Gastroesophageal sphincter (tissue), 4 donors: ENCODE measurements around the gene PPP1R7. TPM values are rescaled to one million over a fixed set of nuclear protein-coding genes. Genes with fewer than 3 reads are reported as not detected.

Source experiments
- ATAC-seq: fragments of 150-250 bp; one replicate; pipeline ENCODE4 v1.9.1; 2016; ENCODE audit warnings: mild to moderate bottlenecking, moderate library complexity
- H3K27ac ChIP-seq, 4 donors: fragments of 200-600 bp; sonication (generic) in 3 of 4; 1 replicate in 3 of 4; 2 replicates in 1 of 4; pipeline ENCODE4 v1.5.1; 2016 to 2019
- H3K27me3 ChIP-seq: fragments of 200-600 bp; sonication (generic); one replicate; pipeline ENCODE4 v1.5.1; 2019
- H3K36me3 ChIP-seq, 2 donors: fragments of 200-600 bp; sonication (generic); one replicate each; pipeline ENCODE4 v1.5.1; 2019; ENCODE audit warnings: control low read depth in 1 of 2
- H3K4me1 ChIP-seq, 3 donors: fragments of 200-600 bp; sonication (generic); 1 replicate in 2 of 3; 2 replicates in 1 of 3; pipeline ENCODE4 v1.5.1; 2016 to 2019; ENCODE audit warnings: control low read depth in 2 of 3
- H3K4me3 ChIP-seq, 2 donors: fragments of 200-600 bp; sonication (generic); one replicate each; pipeline ENCODE4 v1.5.1; 2019; ENCODE audit warnings: mild to moderate bottlenecking in 1 of 2, moderate library complexity in 1 of 2
- H3K9me3 ChIP-seq, 3 donors: fragments of 200-600 bp; sonication (generic); one replicate each; pipeline ENCODE4 v1.5.1; 2017 to 2019; ENCODE audit warnings: control low read depth in 2 of 3
- EP300 ChIP-seq: sonication (generic); formaldehyde crosslinking; IDR thresholded peaks from one replicate; pipeline ENCODE4 v1.6.1; 2017; ENCODE audit warnings: antibody characterized with exemption, mild to moderate bottlenecking
- POLR2A ChIP-seq, 2 donors: fragments of 450-650 bp; IDR thresholded peaks; one replicate each; pipeline ENCODE4 v1.6.1; 2017; ENCODE audit warnings: antibody characterized with exemption in 2 of 2, mild to moderate bottlenecking in 2 of 2, moderate library complexity in 1 of 2
- POLR2AphosphoS5 ChIP-seq: sonication (generic); formaldehyde crosslinking; IDR thresholded peaks from one replicate; pipeline ENCODE4 v1.6.1; 2017; ENCODE audit warnings: antibody characterized with exemption
- WGBS, 2 donors: methylation state at CpG; one replicate each; pipeline ENCODE4 v1.1.5; 2018; ENCODE audit warnings: low coverage in 1 of 2; 5-methylcytosine and 5-hydroxymethylcytosine counted together
- total RNA-seq, 4 donors: library from RNA; depleted of rRNA; stranded (reverse); fragments of >200 nt; gene quantifications; one replicate each; pipeline ENCODE4 v1.1.0, GENCODE V29; 2016
- TF ChIP-seq, protein P1 (sequence below), 4 experiments: fragments of 200-600 bp in 2 of 4; fragments of 450-650 bp in 2 of 4; sonication (generic) in 1 of 4; IDR thresholded peaks; one replicate each; pipeline ENCODE4 v1.5.1; 2017 to 2019; ENCODE audit warnings: antibody characterized with exemption in 4 of 4, mild to moderate bottlenecking in 2 of 4, moderate library complexity in 2 of 4

Gene PPP1R7
- total RNA-seq, 4 donors from 2014 or later: 62.3 to 90.7 (median 73.3) TPM

DNA sequence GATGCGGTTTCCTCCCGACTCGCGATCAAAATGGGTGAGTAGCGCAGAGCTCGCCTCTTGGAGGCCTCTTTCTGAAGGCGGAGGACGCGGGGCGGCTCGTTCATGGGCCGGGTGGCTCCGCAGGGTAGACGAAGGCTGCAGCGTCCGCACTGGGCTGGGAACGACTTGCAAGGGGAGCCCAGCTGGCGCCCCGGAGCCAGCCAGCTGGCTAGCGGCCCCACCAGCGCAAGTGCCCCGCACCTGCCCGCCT, 667 bp upstream of the PPP1R7 start:
- Histone ChIP-seq H3K36me3 (peaks cover 0 to 15% of the 10 kb centered on the region in 2 donors), H3K27ac (peak overlapping the region in 3 of 4 donors; percentile 81 to 88 (median 85)), H3K4me1 (peaks cover 0 to 32% (median 3%) of the 10 kb centered on the region in 3 donors), H3K4me3 (peak overlapping the region; percentile 82 to 86), H3K9me3 (no peaks in the 10 kb centered on the region), H3K27me3 (no peaks in the 10 kb centered on the region)
- ATAC-seq: peak; percentile 9
- no peak for TF ChIP-seq POLR2A (IDR thresholded peaks at IDR 0.05)
- no peak for TF ChIP-seq EP300
- TF ChIP-seq POLR2AphosphoS5: no peak
- no CpG with 5 or more reads among the region's 23 CpGs for WGBS, 2 donors

DNA sequence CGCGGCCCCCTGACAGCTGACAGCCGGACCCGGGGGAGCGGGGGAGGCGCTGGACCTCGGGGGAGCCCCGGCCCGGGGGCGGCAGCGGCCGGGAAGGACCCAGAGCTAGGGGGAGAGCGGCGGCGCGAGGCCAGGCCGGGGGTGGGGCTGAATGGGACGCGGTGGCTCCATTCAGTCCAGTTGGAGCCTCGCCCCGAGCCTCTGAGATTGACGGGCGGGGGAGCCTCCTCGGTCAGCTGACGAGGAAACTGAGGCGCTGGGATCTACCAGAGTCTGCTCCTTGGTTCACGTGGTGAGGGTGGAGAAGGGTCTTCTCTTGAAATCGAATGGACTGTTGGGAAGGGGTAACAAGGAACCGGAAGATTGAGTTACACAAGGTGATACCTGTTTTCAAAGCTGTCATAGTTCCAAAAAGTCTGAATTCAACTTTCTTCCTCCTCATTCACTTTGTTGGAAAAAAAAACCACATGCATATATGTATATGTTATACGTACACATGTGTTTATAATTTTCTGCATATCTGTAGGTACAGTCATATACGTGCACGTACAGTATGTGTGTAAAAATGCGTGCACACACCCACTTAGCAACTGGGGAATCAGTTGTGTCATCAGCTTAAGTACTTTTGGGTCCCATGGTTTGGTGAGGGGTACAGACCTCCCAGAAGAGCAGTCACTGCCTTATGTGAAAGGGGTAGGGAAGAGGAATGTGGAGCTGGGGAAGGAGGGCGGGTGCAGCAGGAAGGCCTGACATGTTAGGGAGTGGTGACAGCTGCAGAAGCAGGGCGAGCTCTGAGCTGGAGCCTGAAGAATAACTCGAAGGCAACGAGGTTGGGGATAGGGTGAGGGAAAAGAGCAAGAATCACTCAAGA, 628 bp downstream of the PPP1R7 start:
- TF ChIP-seq, protein P1, sequence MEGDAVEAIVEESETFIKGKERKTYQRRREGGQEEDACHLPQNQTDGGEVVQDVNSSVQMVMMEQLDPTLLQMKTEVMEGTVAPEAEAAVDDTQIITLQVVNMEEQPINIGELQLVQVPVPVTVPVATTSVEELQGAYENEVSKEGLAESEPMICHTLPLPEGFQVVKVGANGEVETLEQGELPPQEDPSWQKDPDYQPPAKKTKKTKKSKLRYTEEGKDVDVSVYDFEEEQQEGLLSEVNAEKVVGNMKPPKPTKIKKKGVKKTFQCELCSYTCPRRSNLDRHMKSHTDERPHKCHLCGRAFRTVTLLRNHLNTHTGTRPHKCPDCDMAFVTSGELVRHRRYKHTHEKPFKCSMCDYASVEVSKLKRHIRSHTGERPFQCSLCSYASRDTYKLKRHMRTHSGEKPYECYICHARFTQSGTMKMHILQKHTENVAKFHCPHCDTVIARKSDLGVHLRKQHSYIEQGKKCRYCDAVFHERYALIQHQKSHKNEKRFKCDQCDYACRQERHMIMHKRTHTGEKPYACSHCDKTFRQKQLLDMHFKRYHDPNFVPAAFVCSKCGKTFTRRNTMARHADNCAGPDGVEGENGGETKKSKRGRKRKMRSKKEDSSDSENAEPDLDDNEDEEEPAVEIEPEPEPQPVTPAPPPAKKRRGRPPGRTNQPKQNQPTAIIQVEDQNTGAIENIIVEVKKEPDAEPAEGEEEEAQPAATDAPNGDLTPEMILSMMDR (IDR thresholded peaks at IDR 0.05): no peak
- TF ChIP-seq POLR2AphosphoS5 (no peak), EP300 (no peak), POLR2A (IDR thresholded peaks at IDR 0.05) (no peak)
- Histone ChIP-seq H3K27me3 (no peaks in the 10 kb centered on the region), H3K36me3 (peaks cover 0 to 28% of the 10 kb centered on the region in 2 donors), H3K4me1 (peaks cover 0 to 32% (median 3%) of the 10 kb centered on the region in 3 donors), H3K4me3 (peak overlapping the region; percentile 82 to 86), H3K27ac (peak overlapping the region; percentile 41 to 88 (median 83)), H3K9me3 (no peaks in the 10 kb centered on the region)
- 12 to 28% methylated on average over 11 to 12 of the region's 37 CpGs for WGBS, 2 donors
- ATAC-seq: peak; percentile 2

DNA sequence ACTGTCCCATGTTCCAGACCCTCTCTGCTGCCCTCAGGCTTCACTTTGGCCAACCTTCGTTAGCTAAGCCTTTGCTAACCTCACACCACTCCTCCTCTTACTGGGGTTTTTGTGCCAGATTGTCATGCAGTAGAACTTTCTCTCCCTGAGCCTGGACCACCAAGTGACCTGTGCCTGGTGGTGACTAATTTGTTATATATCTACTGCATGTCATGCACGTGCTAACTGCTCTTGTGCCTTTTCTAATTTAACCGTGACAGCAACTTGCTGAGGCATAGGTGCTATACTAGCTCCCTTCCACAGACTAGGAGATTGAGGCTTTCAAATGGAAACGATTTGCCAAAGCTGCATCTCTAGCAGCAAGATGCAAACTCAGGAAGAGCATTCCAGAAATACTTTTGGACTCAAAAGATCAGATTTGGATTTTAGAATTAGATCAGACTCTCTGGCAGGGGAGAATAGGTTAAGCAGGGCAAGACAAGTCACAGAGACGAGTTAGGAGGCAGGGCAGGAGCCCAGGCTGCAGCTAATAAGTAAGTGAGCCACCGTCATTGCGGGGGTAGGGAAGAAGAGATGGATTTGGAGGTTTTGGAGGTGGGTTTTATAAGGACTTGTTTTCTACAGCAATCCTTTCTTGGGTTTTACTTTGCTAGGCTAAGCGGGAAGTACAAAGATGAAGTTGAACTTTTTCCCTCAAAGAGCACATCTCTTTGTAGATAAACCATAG, 1.8 kb downstream of the PPP1R7 start:
- 58 to 67% methylated on average over 7 to 8 of the region's 8 CpGs for WGBS, 2 donors
- Histone ChIP-seq H3K4me3 (no peak overlapping the region), H3K9me3 (no peaks in the 10 kb centered on the region), H3K36me3 (peaks cover 0 to 38% of the 10 kb centered on the region in 2 donors), H3K27me3 (no peaks in the 10 kb centered on the region), H3K4me1 (peaks cover 0 to 32% (median 3%) of the 10 kb centered on the region in 3 donors), H3K27ac (no peak overlapping the region)
- ATAC-seq: no peak
- no peak for TF ChIP-seq POLR2A (IDR thresholded peaks at IDR 0.05)
- no peak for TF ChIP-seq EP300
- no peak for TF ChIP-seq POLR2AphosphoS5
- TF ChIP-seq, protein P1 (IDR thresholded peaks at IDR 0.05): no peak

DNA sequence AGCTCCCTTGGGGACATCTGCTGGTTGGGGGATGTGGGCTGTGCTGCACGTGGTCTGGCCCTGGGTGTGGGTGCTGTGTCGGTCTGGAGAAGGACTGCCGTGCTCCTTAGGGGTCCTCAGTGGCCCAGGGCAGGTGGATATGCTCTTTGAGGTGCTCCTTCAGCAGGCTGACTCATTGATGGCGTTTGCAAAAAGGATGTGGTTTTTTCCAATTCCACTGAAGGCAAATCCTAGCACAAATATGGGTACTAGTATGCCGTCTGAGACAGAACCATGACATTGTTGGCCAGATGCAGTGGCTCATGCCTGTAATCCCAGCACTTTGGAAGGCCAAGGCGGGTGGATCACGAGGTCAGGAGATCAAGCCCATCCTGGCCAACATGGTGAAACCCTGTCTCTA, 3.3 kb downstream of the PPP1R7 start:
- H3K4me1 ChIP-seq: peaks cover 0 to 27% (median 3%) of the 10 kb centered on the region in 3 donors
- no peaks in the 10 kb centered on the region for H3K27me3 ChIP-seq
- H3K4me3 ChIP-seq: no peak overlapping the region
- WGBS, 2 donors: 88 to 89% methylated on average over 3 to 4 of the region's 7 CpGs
- H3K9me3 ChIP-seq: no peaks in the 10 kb centered on the region
- peaks cover 0 to 53% of the 10 kb centered on the region in 2 donors for H3K36me3 ChIP-seq
- no peak overlapping the region for H3K27ac ChIP-seq
- no peak for ATAC-seq
- no peak for TF ChIP-seq EP300
- TF ChIP-seq POLR2AphosphoS5: no peak
- TF ChIP-seq, protein P1 (IDR thresholded peaks at IDR 0.05): no peak
- no peak for TF ChIP-seq POLR2A (IDR thresholded peaks at IDR 0.05)

DNA sequence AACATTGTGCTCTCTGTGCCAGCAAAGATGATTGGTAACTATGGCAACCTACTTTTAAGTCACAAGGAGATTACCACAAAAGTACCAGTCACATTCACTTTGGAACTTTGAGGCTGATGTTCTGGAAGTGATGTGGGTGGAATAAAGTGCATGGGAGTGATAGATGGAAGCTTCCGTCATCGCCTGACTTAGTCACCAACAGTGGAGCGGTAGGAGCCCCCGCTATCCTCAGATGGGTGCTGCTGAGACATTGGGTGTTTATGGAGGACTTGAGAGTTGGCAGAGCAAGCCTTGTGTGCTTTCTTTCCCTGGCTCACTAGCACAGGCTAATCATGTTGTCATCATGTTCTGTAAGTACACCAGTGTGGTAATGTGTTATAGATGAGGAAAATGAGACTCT, 4.6 kb downstream of the PPP1R7 start:
- ATAC-seq: no peak
- peaks cover 0 to 18% (median 3%) of the 10 kb centered on the region in 3 donors for H3K4me1 ChIP-seq
- H3K27ac ChIP-seq: no peak overlapping the region
- no peaks in the 10 kb centered on the region for H3K27me3 ChIP-seq
- no peak overlapping the region for H3K4me3 ChIP-seq
- TF ChIP-seq POLR2A (IDR thresholded peaks at IDR 0.05) (no peak), POLR2AphosphoS5 (no peak), EP300 (no peak)
- TF ChIP-seq, protein P1 (IDR thresholded peaks at IDR 0.05): no peak
- WGBS, 2 donors: 88 to 96% methylated on average over 3 to 4 of the region's 4 CpGs
- no peaks in the 10 kb centered on the region for H3K9me3 ChIP-seq
- H3K36me3 ChIP-seq: peaks cover 0 to 66% of the 10 kb centered on the region in 2 donors
